Pancreas (tissue), 10 donors: ENCODE measurements around the gene ANKRD33B. TPM values are rescaled to one million over a fixed set of nuclear protein-coding genes. Genes with fewer than 3 reads are reported as not detected.
"Not testable (repeated sequence)": the region's sequence is repeated elsewhere in the genome, so short reads cannot be mapped to it uniquely, and the experiment has no call there.

Source experiments
- ATAC-seq, 4 donors: fragments of 200-7000 bp; cut with Tn5 transposase; one replicate each; pipeline versions ENCODE4 v1.8.0 to v1.9.1; 2020; ENCODE audit warnings: mild to moderate bottlenecking in 4 of 4, moderate library complexity in 4 of 4
- DNase-seq, 6 donors: peaks; one replicate each; pipeline ENCODE4 v3.0.0-alpha.2; 2020
- FAIRE-seq: peaks from 2 replicates; lab custom pipeline; 2012; peaks lifted over from hg19 to GRCh38; lab: Jason Lieb, UNC
- H3K27ac ChIP-seq, 4 donors: fragments of 200-600 bp; sonication (generic); 1 replicate in 3 of 4; 2 replicates in 1 of 4; pipeline versions ENCODE4 v1.5.0 to v1.8.0; 2020
- H3K27me3 ChIP-seq, 4 donors: fragments of 200-600 bp; one replicate each; pipeline ENCODE4 v1.8.0; 2021
- H3K36me3 ChIP-seq, 3 donors: fragments of 200-600 bp; sonication (generic) in 1 of 3; one replicate each; pipeline versions ENCODE4 v1.5.0 to v1.8.0; 2020 to 2021
- H3K4me1 ChIP-seq, 3 donors: fragments of 200-600 bp; one replicate each; pipeline ENCODE4 v1.8.0; 2021
- H3K4me3 ChIP-seq, 4 donors: fragments of 200-600 bp; sonication (generic) in 2 of 4; one replicate each; pipeline versions ENCODE4 v1.5.0 to v1.8.0; 2020 to 2021
- H3K9me3 ChIP-seq, 4 donors: fragments of 200-600 bp; one replicate each; pipeline ENCODE4 v1.8.0; 2021
- WGBS, 2 donors: extraction: QIAGEN DNeasy Blood & Tissue Kit; methylation state at CpG; one replicate each; pipeline ENCODE4 v1.1.7; 2013; 5-methylcytosine and 5-hydroxymethylcytosine counted together
- intact Hi-C, 3 donors: fragments of 100-400 bp; cut with DNase I; formaldehyde crosslinking; loops; one replicate each; pipeline versions ENCODE4 v1.11.1 to v1.14.2; 2022
- polyA plus RNA-seq, 2 donors: library from polyadenylated mRNA; stranded (reverse); fragments of 200-250 nt; gene quantifications; one replicate each; pipeline ENCODE4 v1.2.3, GENCODE V29; 2013
- total RNA-seq, 6 donors: library from RNA; stranded (reverse); fragmentation: NEBNext Ultra II Directional in 4 of 6; extraction: Animal tissue kit (Norgen Biotek cat#: 25700) in 4 of 6; gene quantifications; one replicate each; pipeline versions ENCODE4 v1.2.1 to v1.2.4, GENCODE V29; 2021 to 2023
- TF ChIP-seq, protein P1 (sequence below), 4 donors: fragments of 200-600 bp; sonication (generic) in 3 of 4; IDR thresholded peaks; one replicate each; pipeline versions ENCODE4 v1.5.0 to v1.8.0; 2021; ENCODE audit warnings: antibody characterized with exemption in 4 of 4
- donor health status: healthy with polysubstance abuse.
- donor health status: DM: no; HTN: no; CAD: no; lungs with moderate emphysema.
- donor health status: DM: no; HTN: no; CAD: no.
- donor health status: control.
- donor health status: control.
- donor health status: Bipolar disorder and iron deficiency.
- donor health status: DM: yes; HTN: yes; CAD: no.
- donor health status: DM: no; HTN: no; CAD: no.
- donor health status: DM: no; HTN: no; CAD: no.
- donor health status: DM: yes; HTN: yes; CAD: no.

ANKRD33B gene
- total and polyA plus RNA-seq, 8 donors, result 0.57 to 2.7 (median 1.1) TPM

DNA sequence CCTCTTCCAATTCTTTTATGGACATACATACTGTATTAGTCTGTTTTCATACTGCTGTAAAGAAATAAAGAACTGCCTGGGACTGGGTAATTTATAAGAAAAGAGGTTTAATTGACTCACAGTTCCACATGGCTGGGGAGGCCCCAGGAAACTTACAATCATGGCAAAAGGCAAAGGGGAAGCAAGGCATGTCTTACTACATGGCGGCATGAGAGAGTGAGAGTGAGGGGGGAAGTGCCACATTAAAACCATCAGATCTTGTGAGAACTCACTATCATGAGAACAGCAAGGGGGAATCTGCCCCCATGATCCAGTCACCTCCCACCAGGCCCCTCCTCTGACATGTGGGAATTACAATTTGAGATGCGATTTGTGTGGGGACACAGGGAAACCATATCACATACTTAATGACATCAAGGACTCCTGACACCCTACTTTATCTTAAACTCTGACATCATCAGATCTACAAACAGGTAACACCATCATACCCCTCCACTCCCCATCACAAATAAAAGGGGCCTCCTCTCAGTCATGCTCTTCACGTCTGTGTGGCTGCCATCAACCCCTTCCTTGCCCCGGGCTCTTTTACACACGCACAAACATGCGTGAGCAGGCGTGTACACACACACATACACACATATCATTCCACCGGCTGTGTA lies 9.7 kb downstream of the ANKRD33B start:
- no peak for FAIRE-seq
- intact Hi-C loops, result no loop called here
- H3K27ac ChIP-seq, result no peak overlapping the region
- no peaks in the 10 kb centered on the region for H3K9me3 ChIP-seq
- WGBS, 2 donors, result 87 to 91% methylated on average over 8 of the region's 8 CpGs
- no peaks in the 10 kb centered on the region for H3K4me1 ChIP-seq
- no peak for ATAC-seq
- no peak overlapping the region for H3K4me3 ChIP-seq
- no peaks in the 10 kb centered on the region for H3K36me3 ChIP-seq
- no peak for DNase-seq
- TF ChIP-seq, protein P1, sequence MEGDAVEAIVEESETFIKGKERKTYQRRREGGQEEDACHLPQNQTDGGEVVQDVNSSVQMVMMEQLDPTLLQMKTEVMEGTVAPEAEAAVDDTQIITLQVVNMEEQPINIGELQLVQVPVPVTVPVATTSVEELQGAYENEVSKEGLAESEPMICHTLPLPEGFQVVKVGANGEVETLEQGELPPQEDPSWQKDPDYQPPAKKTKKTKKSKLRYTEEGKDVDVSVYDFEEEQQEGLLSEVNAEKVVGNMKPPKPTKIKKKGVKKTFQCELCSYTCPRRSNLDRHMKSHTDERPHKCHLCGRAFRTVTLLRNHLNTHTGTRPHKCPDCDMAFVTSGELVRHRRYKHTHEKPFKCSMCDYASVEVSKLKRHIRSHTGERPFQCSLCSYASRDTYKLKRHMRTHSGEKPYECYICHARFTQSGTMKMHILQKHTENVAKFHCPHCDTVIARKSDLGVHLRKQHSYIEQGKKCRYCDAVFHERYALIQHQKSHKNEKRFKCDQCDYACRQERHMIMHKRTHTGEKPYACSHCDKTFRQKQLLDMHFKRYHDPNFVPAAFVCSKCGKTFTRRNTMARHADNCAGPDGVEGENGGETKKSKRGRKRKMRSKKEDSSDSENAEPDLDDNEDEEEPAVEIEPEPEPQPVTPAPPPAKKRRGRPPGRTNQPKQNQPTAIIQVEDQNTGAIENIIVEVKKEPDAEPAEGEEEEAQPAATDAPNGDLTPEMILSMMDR (IDR thresholded peaks at IDR 0.05), result no peak
- no peaks in the 10 kb centered on the region for H3K27me3 ChIP-seq

DNA sequence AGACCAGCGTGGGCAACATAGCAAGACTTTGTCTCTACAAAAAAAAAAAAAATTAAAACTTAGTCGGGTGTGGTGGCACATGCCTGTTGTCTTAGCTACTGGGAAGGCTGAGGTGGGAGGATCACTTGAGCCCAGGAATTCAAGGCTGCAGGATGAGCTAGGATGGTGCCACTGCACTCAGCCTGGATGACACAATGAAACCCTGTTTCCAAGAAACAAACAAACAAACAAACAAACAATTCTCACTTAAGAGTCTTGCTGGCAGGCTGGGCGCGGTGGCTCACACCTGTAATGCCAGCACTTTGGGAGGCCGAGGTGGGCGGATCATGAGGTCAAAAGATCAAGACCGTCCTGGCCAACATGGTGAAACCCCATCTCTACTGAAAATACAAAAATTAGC lies 11.0 kb downstream of the ANKRD33B start:
- 77 to 83% methylated on average over 1 to 7 of the region's 7 CpGs for WGBS, 2 donors
- ATAC-seq, H3K27me3 ChIP-seq, H3K27ac ChIP-seq, intact Hi-C loops, DNase-seq, FAIRE-seq, H3K4me1 ChIP-seq, H3K36me3 ChIP-seq, H3K4me3 ChIP-seq, H3K9me3 ChIP-seq: not testable (repeated sequence)

DNA sequence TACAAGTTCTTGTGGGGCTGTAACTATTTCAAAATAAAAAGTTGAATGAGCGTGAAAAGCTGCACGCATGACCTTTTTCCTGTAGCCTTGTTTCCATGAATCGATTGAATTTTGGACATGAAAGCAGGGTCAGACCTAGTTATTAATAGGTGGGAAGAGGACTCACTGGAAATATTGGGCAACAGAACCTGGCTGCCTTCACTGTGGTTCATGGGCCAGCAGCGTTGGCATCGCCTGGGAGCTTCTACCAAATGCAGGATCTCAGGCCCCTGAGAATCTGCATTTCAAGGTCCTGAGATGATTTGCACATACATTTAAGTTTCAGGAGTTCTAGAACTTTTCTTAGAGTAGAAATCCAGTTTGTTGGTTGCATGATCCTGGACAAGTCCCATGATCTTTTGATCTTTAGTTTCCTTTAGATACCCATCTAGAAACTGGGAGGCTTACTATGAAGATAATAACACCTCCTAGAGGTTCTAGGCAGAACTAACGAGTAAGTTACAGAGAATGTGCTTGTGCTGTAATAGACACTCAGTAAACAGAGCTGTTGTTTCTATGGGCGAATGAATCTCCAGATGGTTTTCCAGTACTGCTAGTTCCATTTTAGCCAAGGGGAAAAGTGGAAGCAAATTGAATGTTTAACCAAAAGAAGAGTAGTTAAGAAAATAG lies 12.4 kb downstream of the ANKRD33B start:
- no peak for DNase-seq
- no peak overlapping the region for H3K27ac ChIP-seq
- 82 to 85% methylated on average over 7 of the region's 7 CpGs for WGBS, 2 donors
- H3K27me3 ChIP-seq, result no peaks in the 10 kb centered on the region
- H3K36me3 ChIP-seq, result no peaks in the 10 kb centered on the region
- FAIRE-seq, result no peak
- no peak overlapping the region for H3K4me3 ChIP-seq
- TF ChIP-seq, protein P1 (IDR thresholded peaks at IDR 0.05), result no peak
- intact Hi-C loops, result no loop called here
- no peaks in the 10 kb centered on the region for H3K4me1 ChIP-seq
- no peak for ATAC-seq
- H3K9me3 ChIP-seq, result no peaks in the 10 kb centered on the region

DNA sequence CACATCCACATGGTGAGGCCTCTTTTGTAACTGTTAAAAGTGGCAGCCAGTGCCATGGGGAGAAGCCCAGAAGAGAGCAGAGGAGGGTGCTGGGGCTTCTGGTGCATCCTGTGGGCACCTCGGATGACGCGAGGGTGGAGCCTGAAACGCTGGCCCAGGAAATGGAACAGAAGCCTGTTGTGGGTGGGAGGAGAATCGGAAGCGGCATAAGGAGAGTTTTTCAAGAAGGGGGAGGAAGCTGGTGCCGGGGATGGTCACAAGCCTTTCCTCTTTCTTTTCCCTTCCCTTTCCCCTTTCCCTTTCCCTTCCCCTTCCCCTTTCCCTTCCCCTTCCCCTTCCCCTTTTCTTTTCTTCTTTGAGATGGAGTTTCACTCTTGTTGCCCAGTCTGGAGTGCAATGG lies 12.9 kb downstream of the ANKRD33B start:
- H3K27ac ChIP-seq, result no peak overlapping the region
- H3K36me3 ChIP-seq, result no peaks in the 10 kb centered on the region
- WGBS, 2 donors, result 73 to 79% methylated on average over 7 of the region's 7 CpGs
- intact Hi-C loops, result no loop called here
- DNase-seq (no peak), FAIRE-seq (no peak), ATAC-seq (no peak)
- no peaks in the 10 kb centered on the region for H3K27me3 ChIP-seq
- no peak overlapping the region for H3K4me3 ChIP-seq
- TF ChIP-seq, protein P1 (IDR thresholded peaks at IDR 0.05), result no peak
- no peaks in the 10 kb centered on the region for H3K4me1 ChIP-seq
- no peaks in the 10 kb centered on the region for H3K9me3 ChIP-seq

DNA sequence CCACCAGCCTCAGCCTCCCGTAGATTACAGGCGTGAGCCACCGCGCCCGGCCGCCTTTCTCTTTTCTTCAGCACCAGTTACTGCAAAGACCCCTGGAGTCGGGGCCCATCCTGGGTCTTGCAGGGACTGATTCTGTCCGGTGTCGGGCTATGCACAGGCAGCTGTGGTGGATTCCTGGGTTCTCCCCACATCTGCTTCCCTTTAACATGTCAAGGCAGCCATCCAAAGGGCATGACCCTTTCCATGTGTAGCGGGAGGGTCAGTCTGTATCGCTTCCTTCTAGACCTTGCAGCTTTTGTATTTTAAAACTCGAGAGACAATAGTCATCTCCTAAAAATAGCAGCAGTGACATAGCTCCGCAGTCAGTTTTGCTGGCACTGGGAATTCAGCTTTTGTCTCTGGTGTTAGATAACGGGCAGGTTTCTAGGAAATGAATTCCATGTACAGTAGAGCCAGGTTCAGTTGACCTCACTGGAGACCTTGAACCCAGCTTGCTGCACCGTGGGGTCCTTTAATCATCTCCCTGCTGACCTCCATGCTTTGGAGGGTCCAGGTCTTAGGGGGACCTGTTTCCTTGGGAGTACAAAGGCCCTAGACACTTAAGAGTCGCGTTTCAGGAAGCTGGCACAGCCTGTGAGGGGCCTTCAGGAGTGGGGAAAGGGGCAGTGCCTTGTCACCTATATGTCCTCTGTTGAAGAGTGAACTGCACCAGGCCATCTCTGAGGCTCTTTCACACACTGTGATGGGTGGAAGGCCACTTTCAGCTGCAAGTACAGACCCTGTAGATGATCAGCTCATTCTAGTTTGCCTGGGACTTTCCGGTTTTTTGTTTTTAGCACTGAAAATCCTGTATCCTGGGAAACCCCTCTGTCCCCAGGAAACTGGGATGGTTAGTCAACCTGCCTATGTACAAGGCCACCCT lies 13.8 kb downstream of the ANKRD33B start:
- no peaks in the 10 kb centered on the region for H3K4me1 ChIP-seq
- no peak for FAIRE-seq
- TF ChIP-seq, protein P1 (IDR thresholded peaks at IDR 0.05), result no peak
- DNase-seq, result no peak
- 65 to 67% methylated on average over 18 of the region's 18 CpGs for WGBS, 2 donors
- H3K4me3 ChIP-seq, result no peak overlapping the region
- no peaks in the 10 kb centered on the region for H3K36me3 ChIP-seq
- H3K9me3 ChIP-seq, result no peaks in the 10 kb centered on the region
- peak overlapping the region in 2 of 4 donors; percentile 3 to 9 for H3K27ac ChIP-seq
- intact Hi-C loops, result no loop called here
- ATAC-seq, result peak in 3 of 4 donors; percentile 44 to 72 (median 72)
- H3K27me3 ChIP-seq, result no peaks in the 10 kb centered on the region
